Inferior parietal cortex (tissue), 1 donor: Measurements from ENCODE around the gene CFAP74.
"Not testable (repeated sequence)": the region's sequence is repeated elsewhere in the genome, so short reads cannot be mapped to it uniquely, and the experiment has no call there.

Source experiments
- DNase-seq: peaks from one replicate; pipeline ENCODE4 v3.0.0-alpha.2; 2016; ENCODE audit errors: extremely low spot score

CFAP74 gene

GRCh38 chr1:1895060-1895418 lies 108.5 kb downstream of the CFAP74 start:
- DNase-seq, result no peak

DNA sequence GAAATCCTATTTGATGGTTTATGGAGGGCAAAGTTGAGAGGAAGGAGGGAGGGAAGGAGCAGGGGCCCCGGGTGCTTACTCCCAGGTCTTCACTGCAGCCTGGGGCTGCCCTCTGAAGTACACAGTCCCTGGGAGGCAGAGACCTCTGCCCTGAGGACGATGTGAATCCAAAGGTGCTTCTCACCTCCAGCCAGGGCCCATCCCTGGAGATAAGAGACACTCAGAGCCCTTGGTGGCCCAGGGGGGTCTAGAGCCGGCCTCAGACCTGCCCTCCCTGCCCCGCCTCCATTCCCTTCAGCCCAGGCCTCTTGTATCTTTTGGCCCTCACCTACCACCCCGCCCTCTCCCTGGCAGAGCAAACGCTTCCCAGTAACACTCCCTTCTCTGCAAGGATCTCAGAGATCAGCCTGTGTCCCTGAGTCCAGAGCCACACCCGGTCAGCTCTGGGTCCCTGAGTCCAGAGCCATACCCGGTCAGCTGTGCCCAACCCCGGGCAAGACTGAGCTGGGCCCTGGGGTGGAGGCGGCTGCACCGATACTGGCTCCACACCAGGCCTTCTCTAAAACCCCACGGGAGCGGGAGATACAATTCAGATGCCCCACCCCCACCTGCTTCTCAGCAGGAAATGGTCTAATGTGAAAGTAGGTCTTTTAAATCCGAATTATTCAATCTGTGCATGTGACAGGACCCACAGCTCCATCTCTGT lies 109.1 kb downstream of the CFAP74 start:
- no peak for DNase-seq

DNA sequence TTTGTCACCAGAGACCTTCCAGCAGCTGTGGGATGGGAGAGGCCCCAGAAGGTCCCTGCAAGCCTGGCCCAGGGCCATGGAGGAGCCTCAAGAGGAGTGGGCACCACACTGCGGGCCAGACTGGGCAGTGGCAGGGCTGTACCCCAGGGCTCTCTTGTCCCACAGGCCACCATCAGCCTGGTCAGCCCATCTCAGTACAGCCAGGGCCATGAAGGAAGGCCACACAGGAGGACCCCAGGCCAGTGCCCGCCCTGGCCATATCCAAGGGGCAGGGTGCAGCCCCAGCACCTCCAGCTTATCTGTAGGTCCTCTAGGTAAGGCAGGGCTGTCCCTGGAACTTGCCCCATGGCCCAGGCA lies 109.6 kb downstream of the CFAP74 start:
- DNase-seq, result no peak

DNA sequence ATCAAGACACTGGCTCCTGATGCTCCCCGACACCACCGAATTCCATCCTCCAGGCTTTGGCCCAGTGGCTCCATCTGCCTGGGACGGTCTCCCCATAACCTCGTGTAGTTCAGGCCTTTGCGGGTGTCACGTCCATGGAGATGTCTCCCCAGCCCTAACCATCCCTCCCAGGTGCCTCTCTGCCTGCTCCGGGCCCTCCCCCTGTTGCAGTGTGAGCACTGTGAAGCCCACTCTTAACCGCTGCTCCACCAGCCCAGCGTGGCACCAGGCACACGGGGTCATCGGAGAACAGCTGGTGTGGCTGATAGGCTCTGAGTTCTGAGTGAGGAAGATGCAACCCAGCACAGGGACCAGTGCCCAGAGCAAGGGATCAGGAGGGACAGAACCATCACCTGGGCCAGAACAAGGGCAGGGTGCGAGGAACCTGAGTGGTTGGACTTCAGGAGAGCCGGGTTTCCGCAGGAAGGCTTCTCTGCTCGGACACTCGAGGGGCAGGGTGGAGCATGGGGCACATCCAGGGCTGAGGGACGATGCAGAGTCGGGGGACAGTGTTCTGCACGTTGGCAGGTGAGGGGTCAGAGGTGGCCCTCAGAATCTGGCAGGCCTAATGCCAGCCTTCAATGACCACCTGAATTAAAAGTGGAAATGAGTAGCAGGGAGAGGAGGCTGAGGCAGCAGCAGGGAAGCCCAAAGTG lies 110.1 kb downstream of the CFAP74 start:
- no peak for DNase-seq

GRCh38 chr1:1892763-1893120 lies 110.8 kb downstream of the CFAP74 start:
- DNase-seq, result no peak

GRCh38 chr1:1892079-1892762 lies 111.4 kb downstream of the CFAP74 start:
- DNase-seq, result no peak

- no peak for DNase-seq
Measured at GRCh38 chr1:1891349-1892078, 112.1 kb downstream of the CFAP74 start.

GRCh38 chr1:1890506-1891348 lies 112.9 kb downstream of the CFAP74 start, which contains the start of gene GNB1:
TSS of gene GNB1 (minus strand) at chr1:1891087. CDS start at chr1:1825453, 65,634 bp downstream.
- DNase-seq, result peak; percentile 89

DNA sequence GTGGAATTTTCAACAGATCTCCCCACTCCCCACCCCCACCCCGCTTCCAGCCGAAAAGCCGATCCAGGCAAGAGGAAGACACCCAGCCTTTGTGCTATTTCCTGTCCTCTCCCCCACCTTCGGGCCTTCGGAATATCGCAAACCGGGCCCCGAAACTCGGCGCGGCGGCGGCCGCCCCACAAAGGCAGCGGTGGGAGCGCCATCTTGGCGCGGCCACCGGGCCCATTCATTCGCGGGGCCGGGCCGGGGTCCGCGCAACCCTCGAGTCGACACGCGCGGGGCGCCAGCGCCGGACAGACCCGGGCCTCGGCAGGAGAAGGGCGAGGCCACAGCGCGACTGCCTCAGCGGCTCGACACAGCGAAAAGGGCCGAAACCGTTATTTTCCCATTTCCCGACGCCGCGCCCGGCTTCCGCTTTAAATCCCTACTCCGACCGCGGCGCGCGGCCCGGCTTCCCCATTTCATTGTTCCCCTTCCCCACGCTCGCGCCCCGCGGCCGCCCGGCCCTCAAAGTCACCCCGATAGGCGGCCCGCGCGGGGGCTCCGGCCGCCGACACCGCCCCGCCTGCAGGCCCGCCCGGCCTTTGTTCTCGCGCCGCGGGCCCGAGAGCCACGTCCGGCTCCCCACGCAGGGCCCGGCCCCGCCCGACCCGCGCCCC lies 113.6 kb downstream of the CFAP74 start:
- DNase-seq, result no peak

DNA sequence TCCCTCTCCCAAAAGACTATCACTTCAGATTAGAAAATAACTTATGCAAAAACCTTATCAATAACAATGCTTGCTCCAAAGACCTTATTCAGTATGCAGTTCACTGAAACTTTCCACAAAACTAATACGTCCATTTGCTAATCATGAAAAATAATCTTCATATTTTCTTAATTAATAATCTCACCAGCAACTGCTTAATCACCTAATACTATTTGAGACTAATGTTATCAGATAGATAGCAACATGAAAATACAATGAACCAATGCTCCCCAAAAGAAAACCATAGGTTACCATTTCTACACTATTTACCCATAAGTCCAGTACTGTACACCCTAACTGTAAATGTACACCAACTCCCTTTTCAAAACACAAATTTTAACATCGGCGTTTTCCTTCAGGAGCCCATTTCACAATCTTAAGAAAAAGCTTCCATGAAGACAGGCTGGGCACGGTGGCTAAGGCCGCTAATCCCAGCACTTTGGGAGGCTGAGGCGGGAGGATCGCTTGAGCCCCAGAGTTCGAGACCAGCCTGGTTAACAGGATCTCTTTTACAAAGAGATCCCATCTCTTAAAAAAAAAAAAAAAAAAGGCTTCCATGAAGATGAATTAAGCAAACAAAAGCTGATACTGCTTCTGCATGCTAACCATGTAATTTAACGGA lies 114.4 kb downstream of the CFAP74 start:
- no peak for DNase-seq

- DNase-seq, result not testable (repeated sequence)
Measured at GRCh38 chr1:1883890-1884289, 119.7 kb downstream of the CFAP74 start.

DNA sequence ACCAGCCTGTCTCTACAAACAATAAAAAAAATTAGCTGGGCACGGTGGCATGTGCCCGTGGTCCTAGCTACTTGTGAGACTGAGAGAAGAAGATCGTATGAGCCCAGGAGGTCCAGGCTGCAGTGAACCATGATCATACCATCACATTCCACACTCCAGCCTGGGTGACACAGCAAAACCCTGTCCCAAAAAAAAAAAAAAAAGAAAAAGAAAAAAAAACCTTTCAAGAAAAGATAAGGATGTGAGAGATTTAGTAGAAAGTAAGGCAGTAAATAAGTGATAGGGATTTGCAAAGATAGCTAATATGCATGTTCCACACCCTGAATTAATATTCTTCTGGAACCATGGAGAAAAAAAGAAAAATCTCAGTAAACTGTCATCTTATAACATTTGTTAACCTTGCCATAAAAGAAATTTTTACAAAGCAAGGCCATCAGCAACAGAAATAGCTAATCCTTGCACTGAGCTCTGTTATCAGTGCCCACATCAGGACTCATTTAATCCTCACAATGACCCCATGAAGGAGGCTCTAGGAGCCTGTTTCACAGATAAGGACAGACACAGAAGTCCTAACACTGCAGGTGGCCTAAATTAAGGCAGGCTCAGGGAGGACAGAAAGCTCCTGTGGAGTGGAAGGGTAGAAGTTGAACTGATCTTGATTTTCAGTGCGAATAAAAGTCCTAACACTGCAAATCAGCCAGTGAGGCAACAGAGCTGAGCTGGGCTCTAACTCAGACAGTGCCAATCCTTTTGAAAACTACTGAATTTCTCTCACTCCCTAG lies 120.3 kb downstream of the CFAP74 start:
- no peak for DNase-seq

DNA sequence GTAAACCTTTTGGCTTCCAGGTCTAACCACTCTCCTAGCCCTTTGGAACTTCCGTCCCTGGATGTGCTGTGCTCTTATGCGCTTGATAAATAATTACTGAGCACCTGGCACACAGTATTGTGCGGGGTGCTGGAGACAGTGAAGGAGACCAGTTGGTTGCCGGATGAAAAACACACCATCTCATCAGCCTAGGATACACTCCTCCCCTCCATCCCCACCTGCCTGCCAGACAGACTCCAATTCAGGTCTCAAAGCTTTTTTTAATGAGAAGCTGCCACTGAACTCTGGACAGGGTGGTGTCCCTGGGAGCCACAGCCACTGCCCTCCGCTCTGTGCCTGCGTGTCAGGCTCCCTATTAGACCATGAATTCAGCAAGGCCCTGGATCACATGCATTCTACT lies 121.9 kb downstream of the CFAP74 start:
- no peak for DNase-seq

DNA sequence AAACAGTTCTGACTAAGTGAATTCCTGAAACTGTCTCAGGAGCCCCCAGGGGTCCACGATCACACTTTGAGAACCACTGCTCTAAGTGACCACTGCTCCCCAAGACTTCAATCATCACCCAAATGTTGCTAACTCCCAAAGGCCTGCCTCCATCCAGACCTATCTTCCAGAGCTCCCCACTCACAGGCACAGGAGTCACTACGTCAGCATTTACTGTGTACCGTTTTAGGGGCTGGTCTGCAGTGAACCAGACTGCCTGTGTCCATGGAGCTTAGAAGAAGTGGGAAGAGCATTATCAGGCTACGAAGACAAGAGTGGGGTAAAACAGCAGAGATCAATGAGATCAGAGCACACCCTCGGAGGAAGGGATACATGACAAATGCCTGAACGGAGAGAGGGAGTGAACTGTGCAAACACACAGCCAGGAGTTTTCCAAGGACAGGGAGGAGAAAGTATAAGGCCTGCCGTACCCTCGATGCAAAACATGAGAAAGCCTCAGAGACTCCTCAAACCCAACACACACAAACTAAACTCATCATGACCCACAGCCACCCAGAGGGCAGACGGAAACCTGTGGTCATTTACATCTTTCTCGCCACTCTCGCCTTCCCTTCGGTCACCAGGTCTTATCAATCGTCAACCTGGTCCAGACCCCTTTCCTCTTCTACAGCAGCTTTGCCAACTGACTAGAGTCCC lies 122.8 kb downstream of the CFAP74 start:
- no peak for DNase-seq

DNA sequence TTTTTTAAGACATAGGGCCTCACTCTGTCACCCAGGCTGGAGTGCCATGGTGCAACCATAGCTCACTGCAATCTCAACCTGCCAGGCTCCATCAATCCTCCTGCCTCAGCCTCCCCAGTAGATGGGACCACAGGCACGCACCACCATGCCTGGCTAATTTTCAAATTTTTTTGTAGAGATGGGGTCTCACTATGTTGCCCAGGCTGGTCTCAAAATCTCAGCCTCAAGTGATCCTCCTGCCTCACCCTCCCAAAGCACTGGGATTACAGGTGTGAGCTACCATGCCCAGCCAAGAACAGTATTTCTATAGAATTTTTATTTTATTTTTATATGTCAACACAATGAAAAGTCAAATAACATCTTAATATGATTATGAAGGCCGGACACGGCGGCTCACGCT lies 123.6 kb downstream of the CFAP74 start:
- DNase-seq, result no peak

DNA sequence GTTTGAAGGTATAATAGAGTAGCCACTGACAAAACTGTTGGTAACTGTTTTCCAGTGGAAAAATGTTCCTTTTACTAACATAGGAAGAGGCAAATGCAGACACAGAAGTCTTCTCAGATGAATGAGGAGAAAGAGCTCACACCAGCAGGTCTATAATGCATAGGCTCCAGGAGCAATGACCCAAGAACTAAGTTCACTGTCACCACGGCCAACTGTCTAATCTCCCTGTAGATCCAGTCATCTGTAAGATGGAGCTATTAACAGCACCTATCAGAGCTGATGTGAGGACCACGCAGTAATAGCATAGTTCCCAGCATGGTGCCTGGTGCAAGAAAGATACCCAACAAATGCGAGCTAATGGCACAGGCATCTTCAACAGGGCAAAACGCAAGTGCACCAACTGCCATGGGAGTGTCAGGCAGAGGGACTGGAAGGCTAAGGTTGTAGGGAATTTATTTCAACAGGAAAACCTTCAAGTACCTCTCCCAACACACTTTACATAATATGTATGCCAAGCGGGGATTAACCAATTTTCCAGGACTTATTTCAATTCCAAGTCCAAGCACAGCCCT lies 125.6 kb downstream of the CFAP74 start:
- no peak for DNase-seq

GRCh38 chr1:1876335-1876930 lies 127.2 kb downstream of the CFAP74 start:
- no peak for DNase-seq

DNA sequence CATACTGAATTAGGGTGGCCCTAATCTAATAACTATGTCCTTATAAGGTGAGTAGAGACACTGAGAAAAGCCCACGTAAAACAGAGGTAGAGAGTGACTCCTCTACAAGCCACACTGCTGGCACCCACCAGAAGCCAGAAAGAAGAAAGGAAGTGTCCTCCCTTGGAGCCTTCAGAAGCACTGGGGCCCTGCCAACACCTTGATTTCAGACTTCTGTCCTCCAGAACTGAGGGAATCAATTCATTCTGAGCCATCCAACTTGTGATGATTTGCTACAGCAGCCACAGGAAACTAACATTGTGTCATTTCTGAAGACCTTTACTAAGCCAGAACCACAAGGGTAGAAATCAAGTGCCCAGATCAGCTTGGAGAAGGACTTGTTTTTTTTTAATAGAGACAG lies 127.7 kb downstream of the CFAP74 start:
- no peak for DNase-seq
